HepG2 (cell line): ENCODE results near the gene FAM228B. TPM values are rescaled to one million over a fixed set of nuclear protein-coding genes. Genes with fewer than 3 reads are reported as not detected.
A peak's percentile ranks its signal among the peaks of the same experiment; 100 is the strongest.

ENCODE experiments used
- CENPX ChIP-seq: sonication (generic); formaldehyde crosslinking; IDR thresholded peaks from 2 replicates; pipeline ENCODE4 v1.9.0; 2021; ENCODE audit warnings: mild to moderate bottlenecking, missing genetic modification reagents, moderate library complexity
- CREB1 ChIP-seq, 2 experiments: fragments of 450-650 bp in 1 of 2; IDR thresholded peaks; 2 replicates each; pipeline ENCODE4 v1.6.1; 2016 to 2017; ENCODE audit warnings: control low read depth in 1 of 2, mild to moderate bottlenecking in 1 of 2, missing compliant biosample characterization in 1 of 2, missing genetic modification characterization in 1 of 2
- CSRNP2 ChIP-seq: sonication (generic); formaldehyde crosslinking; conservative IDR thresholded peaks from 2 replicates; pipeline ENCODE4 v1.8.0; 2022; ENCODE audit warnings: low read depth, missing genetic modification reagents
- GATAD1 ChIP-seq: IDR thresholded peaks from 2 replicates; pipeline ENCODE4 v1.6.1; 2016; ENCODE audit warnings: missing genetic modification reagents, missing compliant biosample characterization
- GFI1 ChIP-seq: sonication (generic); formaldehyde crosslinking; IDR thresholded peaks from 2 replicates; pipeline ENCODE4 v1.5.0; 2020; ENCODE audit warnings: missing genetic modification reagents, mild to moderate bottlenecking, borderline replicate concordance
- GMEB2 ChIP-seq: IDR thresholded peaks from 2 replicates; pipeline ENCODE4 v1.6.1; 2016; ENCODE audit warnings: missing biosample characterization, missing genetic modification reagents, low read depth
- GPN1 ChIP-seq: sonication (generic); formaldehyde crosslinking; IDR thresholded peaks from 2 replicates; pipeline ENCODE4 v1.5.1; 2020; ENCODE audit warnings: missing genetic modification reagents, borderline replicate concordance
- HDAC6 ChIP-seq: fragments of 200-600 bp; sonication (generic); IDR thresholded peaks from 2 replicates; pipeline ENCODE4 v1.7.0; 2017; ENCODE audit warnings: mild to moderate bottlenecking, antibody characterized with exemption, low read length, low read depth
- MAX ChIP-seq: IDR thresholded peaks from 2 replicates; pipeline ENCODE4 v1.6.1; 2012; ENCODE audit warnings: inconsistent platforms
- MTF1 ChIP-seq: sonication (generic); formaldehyde crosslinking; IDR thresholded peaks from 2 replicates; pipeline ENCODE4 v1.5.0; 2020; ENCODE audit warnings: missing genetic modification reagents
- RARA ChIP-seq: IDR thresholded peaks from 2 replicates; pipeline ENCODE4 v1.6.1; 2016; ENCODE audit warnings: missing genetic modification reagents, missing compliant biosample characterization
- REXO4 ChIP-seq: sonication (generic); formaldehyde crosslinking; IDR thresholded peaks from 2 replicates; pipeline ENCODE4 v1.8.0; 2022; ENCODE audit warnings: missing genetic modification reagents, mild to moderate bottlenecking, borderline replicate concordance
- SP5 ChIP-seq: IDR thresholded peaks from 2 replicates; pipeline ENCODE4 v1.6.1; 2016; ENCODE audit warnings: low read depth, borderline replicate concordance
- SRF ChIP-seq: IDR thresholded peaks from 2 replicates; pipeline ENCODE4 v1.6.1; 2011; ENCODE audit warnings: mild to moderate bottlenecking, low read depth, low read length, moderate library complexity
- TARDBP ChIP-seq: sonication (generic); formaldehyde crosslinking; IDR thresholded peaks from 2 replicates; pipeline ENCODE4 v1.8.0; 2022; ENCODE audit warnings: mild to moderate bottlenecking, missing genetic modification reagents
- ZBTB39 ChIP-seq: sonication (generic); formaldehyde crosslinking; IDR thresholded peaks from 2 replicates; pipeline ENCODE4 v1.5.0; 2020; ENCODE audit warnings: missing genetic modification reagents
- ZBTB42 ChIP-seq: sonication (generic); formaldehyde crosslinking; IDR thresholded peaks from 2 replicates; pipeline ENCODE4 v1.5.0; 2020; ENCODE audit warnings: mild to moderate bottlenecking, missing genetic modification reagents
- ZNF414 ChIP-seq: sonication (generic); formaldehyde crosslinking; IDR thresholded peaks from 2 replicates; pipeline ENCODE4 v1.5.0; 2020; ENCODE audit warnings: missing genetic modification reagents
- ZNF510 ChIP-seq: sonication (generic); formaldehyde crosslinking; IDR thresholded peaks from 2 replicates; pipeline ENCODE4 v1.4.0; 2020; ENCODE audit warnings: low read depth, mild to moderate bottlenecking, missing genetic modification reagents
- ZNF619 ChIP-seq: sonication (generic); formaldehyde crosslinking; IDR thresholded peaks from 2 replicates; pipeline ENCODE4 v1.4.0; 2020; ENCODE audit warnings: mild to moderate bottlenecking, missing genetic modification reagents
- ZNF703 ChIP-seq: sonication (generic); formaldehyde crosslinking; IDR thresholded peaks from 2 replicates; pipeline ENCODE4 v1.5.1; 2020; ENCODE audit warnings: missing genetic modification reagents, mild to moderate bottlenecking, moderate library complexity, borderline replicate concordance
- ZNF766 ChIP-seq: sonication (generic); formaldehyde crosslinking; IDR thresholded peaks from 2 replicates; pipeline ENCODE4 v1.5.0; 2020; ENCODE audit warnings: missing genetic modification reagents, borderline replicate concordance
- ZNF839 ChIP-seq: sonication (generic); formaldehyde crosslinking; IDR thresholded peaks from 2 replicates; pipeline ENCODE4 v1.4.0; 2020; ENCODE audit warnings: missing genetic modification reagents, mild to moderate bottlenecking, borderline replicate concordance
- ZSCAN12 ChIP-seq: sonication (generic); formaldehyde crosslinking; IDR thresholded peaks from 2 replicates; pipeline ENCODE4 v1.9.0; 2021; ENCODE audit warnings: mild to moderate bottlenecking, missing genetic modification reagents
- polyA plus RNA-seq, 8 experiments: library from polyadenylated mRNA; depleted of rRNA in 3 of 8; stranded (reverse) in 7 of 8; unstranded in 1 of 8; fragments of >200 nt; fragmentation: Illumina TruSeq in 4 of 8; extraction: Trizol in 4 of 8; gene quantifications; 2 replicates each; pipeline versions ENCODE4 v1.2.1 to v1.2.3, GENCODE V29; 2011 to 2016; ENCODE audit warnings: low read depth in 4 of 8, missing spikeins in 1 of 8, mixed read lengths in 1 of 8; ENCODE audit not compliant: insufficient read depth in 1 of 8
- total RNA-seq, 5 experiments: library from RNA; depleted of rRNA; stranded (reverse); fragments of >200 nt; fragmentation: Illumina TruSeq; extraction: Trizol; gene quantifications; 2 replicates each; pipeline ENCODE4 v1.2.3, GENCODE V29; 2016; ENCODE audit warnings: low read depth in 1 of 5

Gene FAM228B
- total and polyA plus RNA-seq, 2 of the 13 experiments (the other 11 are each of a cell fraction or from before 2014, with no cell fraction given) = 0.79 to 1.1 TPM

GRCh38 chr2:24123195-24123921, at the start of gene FAM228B, which contains the start of gene PFN4 (continued):
- TF ChIP-seq GFI1 (CRISPR knock-in tag) = peak; percentile 69; the same call in 1 of the 2 replicates
- peak; percentile 58; the same call in 1 of the 2 replicates for TF ChIP-seq SP5 (CRISPR knock-in tag)
- no peak for TF ChIP-seq ZNF703 (CRISPR knock-in tag)
- peak; percentile 61; the same call in 1 of the 2 replicates for TF ChIP-seq ZNF766 (CRISPR knock-in tag)
- TF ChIP-seq ZNF839 = peak; percentile 84; the same call in 1 of the 2 replicates
- TF ChIP-seq ZBTB42 (CRISPR knock-in tag) = no peak; the same call in 1 of the 2 replicates
- no peak for TF ChIP-seq GMEB2
- TF ChIP-seq GPN1 (CRISPR knock-in tag) = no peak
- no peak for TF ChIP-seq CSRNP2
- 0 out of 2 replicates have a peak, but pooled peaks have one; percentile 22 for TF ChIP-seq ZSCAN12 (CRISPR knock-in tag)
- peak; percentile 62; the same call in 1 of the 2 replicates for TF ChIP-seq ZNF619 (CRISPR knock-in tag)
- TF ChIP-seq MAX = peak; percentile 79
- TF ChIP-seq CENPX (CRISPR knock-in tag) = no peak
- no peak for TF ChIP-seq HDAC6
- TF ChIP-seq ZNF414 (CRISPR knock-in tag) = no peak
- 0 out of 2 replicates have a peak, but pooled peaks have one; percentile 69 for TF ChIP-seq REXO4 (CRISPR knock-in tag)
- 0 out of 2 replicates have a peak, but pooled peaks have one; percentile 33 for TF ChIP-seq TARDBP (CRISPR knock-in tag)
- TF ChIP-seq SRF = no peak
- TF ChIP-seq GATAD1 (CRISPR knock-in tag) = peak; percentile 18; the same call in 1 of the 2 replicates
- TF ChIP-seq RARA = no peak
- TF ChIP-seq ZNF510 = peak; percentile 85; the same call in 1 of the 2 replicates
- TF ChIP-seq CREB1 (IDR thresholded peaks at IDR 0.05) = no peak
- no peak for TF ChIP-seq CREB1 (CRISPR knock-in tag; IDR thresholded peaks at IDR 0.05)
- no peak for TF ChIP-seq MTF1 (CRISPR knock-in tag)
- TF ChIP-seq ZBTB39 = peak; percentile 93; the same call in 1 of the 2 replicates
